Measurements from ENCODE around the gene PFDN2.

PFDN2 gene

DNA sequence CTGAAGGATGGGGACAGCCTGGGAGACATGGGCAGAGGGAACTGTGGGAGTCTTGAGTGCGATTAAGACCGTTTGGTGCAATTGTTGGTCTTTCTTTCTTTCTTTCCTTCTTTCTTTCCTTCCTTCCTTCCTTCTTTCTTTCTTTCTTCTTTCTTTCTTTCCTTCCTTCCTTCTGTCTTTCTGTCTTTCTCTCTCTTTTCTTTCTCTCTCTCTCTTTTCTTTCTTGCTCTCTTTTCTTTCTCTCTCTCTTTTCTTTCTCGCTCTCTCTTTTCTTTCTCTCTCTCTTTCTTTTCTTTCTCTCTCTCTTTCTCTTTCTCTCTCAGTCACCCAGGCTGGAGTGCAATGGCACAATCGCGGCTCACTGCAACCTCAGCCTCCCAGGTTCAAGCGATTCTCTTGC is 22.6 kb downstream of the PFDN2 start:
- DNase-seq (ENCODE audit: low read depth), result no peak
- H3K4me3 ChIP-seq (ENCODE audit: low read length), result no peak overlapping the region
- TF ChIP-seq, protein P1, sequence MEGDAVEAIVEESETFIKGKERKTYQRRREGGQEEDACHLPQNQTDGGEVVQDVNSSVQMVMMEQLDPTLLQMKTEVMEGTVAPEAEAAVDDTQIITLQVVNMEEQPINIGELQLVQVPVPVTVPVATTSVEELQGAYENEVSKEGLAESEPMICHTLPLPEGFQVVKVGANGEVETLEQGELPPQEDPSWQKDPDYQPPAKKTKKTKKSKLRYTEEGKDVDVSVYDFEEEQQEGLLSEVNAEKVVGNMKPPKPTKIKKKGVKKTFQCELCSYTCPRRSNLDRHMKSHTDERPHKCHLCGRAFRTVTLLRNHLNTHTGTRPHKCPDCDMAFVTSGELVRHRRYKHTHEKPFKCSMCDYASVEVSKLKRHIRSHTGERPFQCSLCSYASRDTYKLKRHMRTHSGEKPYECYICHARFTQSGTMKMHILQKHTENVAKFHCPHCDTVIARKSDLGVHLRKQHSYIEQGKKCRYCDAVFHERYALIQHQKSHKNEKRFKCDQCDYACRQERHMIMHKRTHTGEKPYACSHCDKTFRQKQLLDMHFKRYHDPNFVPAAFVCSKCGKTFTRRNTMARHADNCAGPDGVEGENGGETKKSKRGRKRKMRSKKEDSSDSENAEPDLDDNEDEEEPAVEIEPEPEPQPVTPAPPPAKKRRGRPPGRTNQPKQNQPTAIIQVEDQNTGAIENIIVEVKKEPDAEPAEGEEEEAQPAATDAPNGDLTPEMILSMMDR (conservative IDR thresholded peaks at IDR 0.05; ENCODE audit: low read length), result no peak

DNA sequence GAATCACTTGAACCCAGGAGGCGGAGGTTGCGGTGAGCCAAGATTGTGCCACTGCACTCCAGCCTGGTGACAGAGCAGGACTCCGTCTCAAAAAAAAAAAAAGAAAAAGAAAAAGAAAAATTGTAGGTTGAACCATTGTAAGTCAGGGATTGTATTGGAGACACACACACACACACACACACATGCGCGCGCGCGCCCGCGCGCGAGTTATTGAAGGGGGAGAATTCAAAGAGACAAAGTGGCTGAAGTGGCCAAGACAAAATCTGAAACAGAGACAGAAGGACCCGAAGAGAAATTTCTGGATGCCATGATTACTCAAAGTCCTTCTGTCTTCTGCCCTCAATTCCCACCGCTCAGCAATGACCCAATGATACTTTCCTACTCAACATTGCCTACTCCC is 23.4 kb downstream of the PFDN2 start:
- TF ChIP-seq, protein P1 (conservative IDR thresholded peaks at IDR 0.05; ENCODE audit: low read length), result no peak
- DNase-seq (ENCODE audit: low read depth), result no peak
- no peak overlapping the region for H3K4me3 ChIP-seq (ENCODE audit: low read length)

DNA sequence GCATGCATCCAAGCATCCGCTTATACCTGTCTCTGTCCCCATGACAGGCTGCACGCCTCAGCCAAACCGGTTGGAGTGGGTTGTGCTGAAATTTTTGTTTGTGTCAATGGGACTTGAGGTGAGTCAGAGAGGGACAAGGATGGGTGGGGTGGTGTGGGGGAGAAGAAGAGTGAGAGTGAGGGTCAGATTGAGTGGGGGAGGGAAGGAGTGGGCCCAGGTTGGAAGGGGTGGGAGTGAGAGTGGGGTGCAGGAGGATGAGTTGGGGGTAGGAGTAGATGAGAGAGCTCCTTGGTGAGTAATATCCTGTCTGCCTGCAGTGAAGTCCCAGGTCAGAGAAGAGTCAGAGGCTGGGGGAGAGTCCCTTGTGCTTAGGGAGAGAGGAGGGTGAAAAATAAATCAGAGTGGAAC is 25.2 kb downstream of the PFDN2 start:
- TF ChIP-seq, protein P1 (conservative IDR thresholded peaks at IDR 0.05; ENCODE audit: low read length), result no peak

DNA sequence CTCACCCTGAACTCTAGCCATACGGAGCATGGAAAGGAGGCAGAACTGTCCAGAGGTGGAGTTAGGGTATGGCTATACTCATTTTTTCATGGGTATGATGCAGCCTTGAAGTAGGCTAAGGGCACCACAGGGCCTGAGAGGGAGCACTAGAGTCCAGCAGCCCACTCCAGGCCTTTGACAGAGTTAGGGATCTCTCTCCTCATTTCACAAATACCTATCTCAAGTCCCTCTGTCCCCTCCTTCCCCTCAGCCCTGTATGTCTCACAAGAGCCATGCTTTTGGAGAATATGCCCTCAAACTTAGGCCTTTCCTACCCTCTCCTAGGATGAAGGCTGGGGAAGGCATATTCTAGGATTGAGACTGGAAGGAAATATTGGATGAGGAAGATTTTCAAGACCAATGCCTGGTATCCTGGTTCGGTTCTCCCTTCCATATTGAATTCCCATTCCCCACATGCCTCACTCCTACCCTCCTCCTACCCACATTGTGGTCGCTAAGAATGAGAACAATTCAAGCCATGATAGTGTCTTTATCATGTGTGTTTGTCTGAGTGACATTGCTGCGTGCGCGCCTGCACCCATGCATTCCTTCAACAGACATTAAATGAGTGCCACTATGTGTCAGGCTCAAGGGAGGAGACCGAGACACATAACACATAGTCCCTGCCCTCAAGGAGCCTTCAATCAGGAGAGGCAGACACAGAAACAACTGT is 25.9 kb downstream of the PFDN2 start:
- H3K4me3 ChIP-seq (ENCODE audit: low read length), result no peak overlapping the region
- DNase-seq (ENCODE audit: low read depth), result no peak
- TF ChIP-seq, protein P1 (conservative IDR thresholded peaks at IDR 0.05; ENCODE audit: low read length), result no peak

More for the DNA sequence above, 25.2 kb downstream of the PFDN2 start:
- no peak for DNase-seq (ENCODE audit: low read depth)
- H3K4me3 ChIP-seq (ENCODE audit: low read length), result no peak overlapping the region

DNA sequence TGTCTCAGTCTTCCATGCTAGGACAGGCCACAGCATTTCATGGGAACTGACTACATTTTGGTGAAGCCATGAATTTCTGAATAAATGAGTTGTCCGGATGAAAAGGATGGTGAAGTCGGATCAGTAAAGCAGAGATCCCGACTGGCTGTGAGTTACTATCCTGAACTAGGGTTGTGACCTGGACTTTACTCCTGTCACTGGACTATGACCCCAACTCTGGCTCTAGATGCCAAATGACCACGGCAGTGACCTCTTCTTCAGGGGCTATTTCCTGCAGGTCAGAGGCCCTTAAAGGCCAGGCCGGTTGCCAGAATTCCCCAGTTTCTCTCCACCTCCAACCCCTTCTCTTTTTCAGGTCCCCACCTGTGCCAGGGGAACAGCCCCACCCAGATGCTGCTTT is 26.7 kb downstream of the PFDN2 start:
- H3K4me3 ChIP-seq (ENCODE audit: low read length), result no peak overlapping the region
- DNase-seq (ENCODE audit: low read depth), result no peak
- TF ChIP-seq, protein P1 (conservative IDR thresholded peaks at IDR 0.05; ENCODE audit: low read length), result no peak

DNA sequence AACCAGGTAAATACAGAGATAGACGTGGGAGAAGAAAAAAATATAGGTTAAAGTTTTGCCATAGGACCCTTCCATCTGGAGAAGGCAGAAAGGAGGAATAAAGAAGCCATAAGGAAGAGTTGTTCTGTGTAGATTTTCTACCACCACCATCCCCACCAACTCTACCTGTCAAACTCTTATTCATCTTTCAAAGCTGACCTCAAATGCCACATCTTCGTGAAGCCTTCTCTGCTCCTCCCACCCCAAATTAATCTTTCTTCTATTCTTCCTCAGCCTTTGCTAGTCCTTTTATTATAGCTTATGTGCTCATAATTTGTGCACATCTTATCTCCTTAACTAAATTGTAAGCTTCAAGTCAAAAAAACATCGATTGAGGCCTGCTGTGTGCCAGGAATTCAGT is 27.2 kb downstream of the PFDN2 start:
- TF ChIP-seq, protein P1 (conservative IDR thresholded peaks at IDR 0.05; ENCODE audit: low read length), result no peak
- no peak for DNase-seq (ENCODE audit: low read depth)
- no peak overlapping the region for H3K4me3 ChIP-seq (ENCODE audit: low read length)

DNA sequence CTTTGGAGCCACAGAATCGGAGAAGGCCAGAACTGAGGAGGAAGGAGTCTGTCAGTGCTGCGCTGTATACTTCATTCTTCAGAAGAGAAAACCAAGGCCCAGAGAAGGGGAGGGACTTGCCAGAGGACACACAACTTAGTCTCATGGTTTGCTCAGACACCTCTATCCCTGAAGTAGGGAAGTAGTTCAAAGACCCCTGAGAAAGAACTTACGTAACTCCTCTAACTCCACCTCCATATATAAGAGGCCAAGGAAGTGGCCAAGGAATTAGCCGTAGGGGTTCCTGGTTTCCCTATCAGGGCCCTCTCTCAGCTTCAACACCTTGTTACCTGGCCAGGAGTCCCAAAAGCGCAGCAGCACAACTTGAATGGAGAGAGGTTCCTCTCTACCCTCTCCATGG is 27.9 kb downstream of the PFDN2 start:
- TF ChIP-seq, protein P1 (conservative IDR thresholded peaks at IDR 0.05; ENCODE audit: low read length), result no peak
- DNase-seq (ENCODE audit: low read depth), result no peak
- H3K4me3 ChIP-seq (ENCODE audit: low read length), result no peak overlapping the region

All from AG10803 (cell line).